Pancreas (tissue), 10 donors: ENCODE measurements around the gene ANXA2R. TPM values are rescaled to one million over a fixed set of nuclear protein-coding genes. Genes with fewer than 3 reads are reported as not detected.

ENCODE experiments used
- ATAC-seq, 4 donors: fragments of 200-7000 bp; cut with Tn5 transposase; one replicate each; pipeline versions ENCODE4 v1.8.0 to v1.9.1; 2020; ENCODE audit warnings: mild to moderate bottlenecking in 4 of 4, moderate library complexity in 4 of 4
- DNase-seq, 6 donors: peaks; one replicate each; pipeline ENCODE4 v3.0.0-alpha.2; 2020
- FAIRE-seq: peaks from 2 replicates; lab custom pipeline; 2012; peaks lifted over from hg19 to GRCh38; lab: Jason Lieb, UNC
- H3K27ac ChIP-seq, 4 donors: fragments of 200-600 bp; sonication (generic); 1 replicate in 3 of 4; 2 replicates in 1 of 4; pipeline versions ENCODE4 v1.5.0 to v1.8.0; 2020
- H3K27me3 ChIP-seq, 4 donors: fragments of 200-600 bp; one replicate each; pipeline ENCODE4 v1.8.0; 2021
- H3K36me3 ChIP-seq, 3 donors: fragments of 200-600 bp; sonication (generic) in 1 of 3; one replicate each; pipeline versions ENCODE4 v1.5.0 to v1.8.0; 2020 to 2021
- H3K4me1 ChIP-seq, 3 donors: fragments of 200-600 bp; one replicate each; pipeline ENCODE4 v1.8.0; 2021
- H3K4me3 ChIP-seq, 4 donors: fragments of 200-600 bp; sonication (generic) in 2 of 4; one replicate each; pipeline versions ENCODE4 v1.5.0 to v1.8.0; 2020 to 2021
- H3K9me3 ChIP-seq, 4 donors: fragments of 200-600 bp; one replicate each; pipeline ENCODE4 v1.8.0; 2021
- CTCF ChIP-seq, 4 donors: fragments of 200-600 bp; sonication (generic) in 3 of 4; IDR thresholded peaks; one replicate each; pipeline versions ENCODE4 v1.5.0 to v1.8.0; 2021; ENCODE audit warnings: antibody characterized with exemption in 4 of 4
- WGBS, 2 donors: extraction: QIAGEN DNeasy Blood & Tissue Kit; methylation state at CpG; one replicate each; pipeline ENCODE4 v1.1.7; 2013; 5-methylcytosine and 5-hydroxymethylcytosine counted together
- intact Hi-C, 3 donors: fragments of 100-400 bp; cut with DNase I; formaldehyde crosslinking; loops; one replicate each; pipeline versions ENCODE4 v1.11.1 to v1.14.2; 2022
- polyA plus RNA-seq, 2 donors: library from polyadenylated mRNA; stranded (reverse); fragments of 200-250 nt; gene quantifications; one replicate each; pipeline ENCODE4 v1.2.3, GENCODE V29; 2013
- total RNA-seq, 6 donors: library from RNA; stranded (reverse); fragmentation: NEBNext Ultra II Directional in 4 of 6; extraction: Animal tissue kit (Norgen Biotek cat#: 25700) in 4 of 6; gene quantifications; one replicate each; pipeline versions ENCODE4 v1.2.1 to v1.2.4, GENCODE V29; 2021 to 2023
- donor health status: healthy with polysubstance abuse.
- donor health status: DM: no; HTN: no; CAD: no; lungs with moderate emphysema.
- donor health status: DM: no; HTN: no; CAD: no.
- donor health status: control.
- donor health status: control.
- donor health status: Bipolar disorder and iron deficiency.
- donor health status: DM: yes; HTN: yes; CAD: no.
- donor health status: DM: no; HTN: no; CAD: no.
- donor health status: DM: no; HTN: no; CAD: no.
- donor health status: DM: yes; HTN: yes; CAD: no.

Gene ANXA2R
- total and polyA plus RNA-seq, 8 donors = 0.32 to 1.9 (median 0.62) TPM

DNA sequence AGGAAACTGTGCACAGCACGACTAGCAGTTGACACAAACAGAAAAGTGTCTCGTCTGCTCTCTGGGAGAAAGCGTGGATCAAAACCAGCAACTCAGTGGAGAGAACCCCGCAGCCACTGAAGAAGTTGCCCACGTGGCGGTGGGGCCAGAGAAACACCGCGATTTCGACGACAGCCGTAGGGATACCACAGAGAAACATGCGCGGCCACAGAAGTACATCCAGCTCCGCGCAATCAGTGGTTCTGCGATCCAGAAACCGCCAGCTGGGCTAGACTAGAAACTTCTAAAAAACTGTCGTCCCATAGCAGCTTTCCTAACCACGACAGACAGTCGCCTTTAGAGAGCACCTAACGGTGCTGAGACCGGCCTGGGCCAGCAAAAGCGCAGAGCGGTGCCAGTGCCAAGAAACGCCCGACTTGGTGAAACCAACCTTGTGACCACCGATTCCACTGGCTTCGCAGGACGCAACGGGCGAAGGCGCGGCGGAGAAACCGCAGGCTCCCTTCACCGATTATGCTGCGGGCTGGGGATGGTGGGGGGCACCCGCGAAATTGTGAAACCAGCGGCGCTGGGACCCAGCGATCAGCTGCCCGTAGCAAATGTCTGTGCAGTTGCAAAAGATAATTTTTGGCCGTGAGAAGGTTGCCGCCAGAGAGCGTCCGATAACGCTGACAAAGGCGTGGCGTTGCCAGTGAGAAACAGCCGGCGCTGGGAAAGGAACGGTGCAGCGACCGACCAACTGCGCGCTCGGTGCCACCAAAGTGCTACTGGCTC lies 2.7 kb upstream of the ANXA2R start:
- ATAC-seq (peak; percentile 36 to 48 (median 42)), DNase-seq (peak in 5 of 6 donors; percentile 55 to 77 (median 62)), FAIRE-seq (no peak)
- H3K36me3 ChIP-seq = no peaks in the 10 kb centered on the region
- no peaks in the 10 kb centered on the region for H3K9me3 ChIP-seq
- intact Hi-C loops = no loop called here
- 3 to 6% methylated on average over 58 of the region's 58 CpGs for WGBS, 2 donors
- TF ChIP-seq CTCF (IDR thresholded peaks at IDR 0.05) = no peak
- H3K4me1 ChIP-seq = no peaks in the 10 kb centered on the region
- H3K4me3 ChIP-seq = peak overlapping the region; percentile 37 to 59 (median 44)
- peaks cover 0 to 14% (median 2%) of the 10 kb centered on the region in 4 donors for H3K27me3 ChIP-seq
- peak overlapping the region; percentile 88 to 97 (median 88) for H3K27ac ChIP-seq

- no peak for TF ChIP-seq CTCF (IDR thresholded peaks at IDR 0.05)
- ATAC-seq (peak; percentile 59 to 68 (median 61)), DNase-seq (peak; percentile 67 to 87 (median 75)), FAIRE-seq (no peak)
- 0 to 1% methylated on average over 41 to 44 of the region's 44 CpGs for WGBS, 2 donors
- intact Hi-C loops = no loop called here
- Histone ChIP-seq H3K9me3 (no peaks in the 10 kb centered on the region), H3K4me3 (peak overlapping the region; percentile 37 to 59 (median 44)), H3K4me1 (no peaks in the 10 kb centered on the region), H3K27me3 (peaks cover 0 to 18% (median 2%) of the 10 kb centered on the region in 4 donors), H3K27ac (peak overlapping the region; percentile 88 to 97 (median 88)), H3K36me3 (no peaks in the 10 kb centered on the region)
These were observed 2.1 kb upstream of the ANXA2R start for GRCh38 chr5:43042176-43042625.

- 2% methylated on average over 28 to 33 of the region's 33 CpGs for WGBS, 2 donors
- Histone ChIP-seq H3K4me3 (peak overlapping the region; percentile 37 to 59 (median 44)), H3K36me3 (no peaks in the 10 kb centered on the region), H3K9me3 (no peaks in the 10 kb centered on the region), H3K27ac (peak overlapping the region; percentile 88 to 97 (median 88)), H3K27me3 (peaks cover 0 to 23% (median 2%) of the 10 kb centered on the region in 4 donors), H3K4me1 (no peaks in the 10 kb centered on the region)
- no peak for TF ChIP-seq CTCF (IDR thresholded peaks at IDR 0.05)
- intact Hi-C loops = no loop called here
- DNase-seq (peak in 5 of 6 donors; percentile 40 to 83 (median 66)), ATAC-seq (peak; percentile 53 to 66 (median 63)), FAIRE-seq (no peak)
These were observed 1.6 kb upstream of the ANXA2R start for GRCh38 chr5:43041669-43042175.

DNA sequence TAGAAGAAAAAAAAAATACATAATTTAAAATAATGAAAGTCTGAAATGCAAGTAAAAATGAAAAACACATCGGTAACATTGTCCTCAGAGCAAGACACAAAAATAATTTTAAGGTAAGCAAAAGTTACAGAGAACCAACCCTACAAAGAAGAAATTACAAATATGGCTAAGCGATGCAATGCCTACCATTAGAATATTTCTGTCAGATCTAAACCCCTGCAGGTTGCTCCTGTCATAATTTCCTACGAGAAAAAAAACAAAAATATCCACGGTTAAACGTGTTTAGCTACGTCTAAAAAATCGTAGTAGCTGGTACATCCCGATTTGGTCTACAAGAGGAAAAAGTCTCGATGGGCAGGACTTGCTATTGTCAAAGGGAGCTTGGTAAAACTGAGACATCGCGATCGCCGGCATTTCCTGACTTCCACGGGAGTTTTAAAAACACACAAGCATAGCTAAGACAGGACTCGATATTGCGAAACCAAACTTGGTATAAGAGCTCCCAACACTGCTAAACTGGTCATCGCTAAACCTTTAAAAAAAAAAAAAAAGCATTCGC lies 1.1 kb upstream of the ANXA2R start:
- FAIRE-seq (no peak), DNase-seq (no peak), ATAC-seq (no peak)
- 13 to 14% methylated on average over 18 of the region's 18 CpGs for whole genome bisulfite sequencing, 2 donors
- intact Hi-C loops = no loop called here
- peaks cover 0 to 25% (median 2%) of the 10 kb centered on the region in 4 donors for H3K27me3 ChIP-seq
- H3K27ac ChIP-seq = peak overlapping the region; percentile 88 to 97 (median 88)
- H3K4me1 ChIP-seq = no peaks in the 10 kb centered on the region
- TF ChIP-seq CTCF (IDR thresholded peaks at IDR 0.05) = no peak
- no peaks in the 10 kb centered on the region for H3K9me3 ChIP-seq
- H3K36me3 ChIP-seq = no peaks in the 10 kb centered on the region
- peak overlapping the region; percentile 37 to 59 (median 44) for H3K4me3 ChIP-seq
